Sigmoid colon (tissue), 7 donors: ENCODE results near the gene SELENOK. TPM values are rescaled to one million over a fixed set of nuclear protein-coding genes. Genes with fewer than 3 reads are reported as not detected.

Experiments used
- DNase-seq: peaks from one replicate; pipeline ENCODE4 v3.0.0-alpha.2; 2019
- H3K27ac ChIP-seq, 4 donors: fragments of 200-600 bp; sonication (generic); one replicate each; pipeline ENCODE4 v1.5.1; 2016 to 2019; ENCODE audit warnings: mild to moderate bottlenecking in 1 of 4
- H3K27me3 ChIP-seq, 3 donors: fragments of 200-600 bp; sonication (generic); one replicate each; pipeline ENCODE4 v1.5.1; 2019; ENCODE audit warnings: mild to moderate bottlenecking in 1 of 3
- H3K36me3 ChIP-seq, 4 donors: fragments of 200-600 bp; sonication (generic); one replicate each; pipeline ENCODE4 v1.5.1; 2016 to 2019
- H3K4me1 ChIP-seq, 4 donors: fragments of 200-600 bp; sonication (generic); one replicate each; pipeline ENCODE4 v1.5.1; 2017 to 2019
- H3K4me3 ChIP-seq, 4 donors: fragments of 200-600 bp; sonication (generic); one replicate each; pipeline ENCODE4 v1.5.1; 2017 to 2019; ENCODE audit warnings: mild to moderate bottlenecking in 2 of 4, moderate library complexity in 1 of 4
- H3K9me3 ChIP-seq, 4 donors: fragments of 200-600 bp in 3 of 4; sonication (generic) in 3 of 4; one replicate each; pipeline versions ENCODE4 v1.5.1 to v1.6.1; 2013 to 2019
- EP300 ChIP-seq, 4 donors: sonication (generic); formaldehyde crosslinking; IDR thresholded peaks; one replicate each; pipeline ENCODE4 v1.6.1; 2017; ENCODE audit warnings: antibody characterized with exemption in 4 of 4
- POLR2A ChIP-seq, 2 donors: fragments of 450-650 bp; IDR thresholded peaks; one replicate each; pipeline ENCODE4 v1.6.1; 2016; ENCODE audit warnings: antibody characterized with exemption in 2 of 2, mild to moderate bottlenecking in 2 of 2, moderate library complexity in 2 of 2
- POLR2AphosphoS5 ChIP-seq, 4 donors: sonication (generic); formaldehyde crosslinking; IDR thresholded peaks; one replicate each; pipeline ENCODE4 v1.6.1; 2017; ENCODE audit warnings: antibody characterized with exemption in 4 of 4
- WGBS, 2 donors: extraction: QIAGEN DNeasy Blood & Tissue Kit; methylation state at CpG; one replicate each; pipeline ENCODE4 v1.1.7; 2013; 5-methylcytosine and 5-hydroxymethylcytosine counted together
- intact Hi-C: fragments of 100-400 bp; cut with DNase I; formaldehyde crosslinking; loops from one replicate; pipeline ENCODE4 v1.15.1; 2023
- polyA plus RNA-seq, 3 donors: library from polyadenylated mRNA; stranded (reverse); fragments of 200-250 nt; gene quantifications; one replicate each; pipeline ENCODE4 v1.2.3, GENCODE V29; 2013
- total RNA-seq, 4 donors: library from RNA; depleted of rRNA; stranded (reverse); fragments of >200 nt; gene quantifications; one replicate each; pipeline ENCODE4 v1.1.0, GENCODE V29; 2016
- TF ChIP-seq, protein P1 (sequence below), 4 experiments: fragments of 450-650 bp in 3 of 4; fragments of 200-600 bp in 1 of 4; IDR thresholded peaks; one replicate each; pipeline ENCODE4 v1.5.1; 2016 to 2019; ENCODE audit warnings: antibody characterized with exemption in 4 of 4, mild to moderate bottlenecking in 3 of 4, moderate library complexity in 2 of 4
- donor health status: healthy with polysubstance abuse.
- donor health status: Bipolar disorder and iron deficiency.
- donor health status: healthy.

The SELENOK gene
- total and polyA plus RNA-seq, 7 donors: 57.2 to 173 (median 83.5) TPM

DNA sequence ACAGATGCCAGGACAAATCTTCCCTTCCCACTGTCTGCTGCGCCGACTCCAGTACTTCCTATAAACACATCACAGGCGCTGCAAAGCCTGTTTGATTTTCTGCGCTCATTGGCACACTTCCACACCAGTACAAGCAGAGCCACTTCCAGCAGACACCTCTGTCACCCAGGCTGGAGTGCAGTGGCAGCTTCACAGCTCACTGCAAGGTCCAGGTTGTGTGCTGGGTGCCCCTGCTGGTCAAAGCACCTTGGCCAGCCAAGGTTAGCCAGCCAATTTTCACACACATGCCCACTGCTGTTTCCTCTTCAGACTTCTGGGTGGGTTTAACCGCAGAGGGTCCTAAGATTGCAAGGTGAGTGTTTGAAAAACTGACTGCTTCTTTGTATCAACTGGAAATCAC lies 50.4 kb downstream of the SELENOK start:
- intact Hi-C loops: no loop called here
- H3K4me1 ChIP-seq: peaks cover 0 to 5% (median 2%) of the 10 kb centered on the region in 4 donors
- no peak overlapping the region for H3K4me3 ChIP-seq
- no peak for DNase-seq
- H3K36me3 ChIP-seq: no peaks in the 10 kb centered on the region
- peaks cover 0 to 7% (median 1%) of the 10 kb centered on the region in 3 donors for H3K27me3 ChIP-seq
- H3K9me3 ChIP-seq: no peaks in the 10 kb centered on the region
- 19 to 71% methylated on average over 5 of the region's 5 CpGs for WGBS, 2 donors
- no peak for TF ChIP-seq EP300 (IDR thresholded peaks at IDR 0.05)
- no peak for TF ChIP-seq POLR2A (IDR thresholded peaks at IDR 0.05)
- TF ChIP-seq POLR2AphosphoS5 (IDR thresholded peaks at IDR 0.05): no peak
- TF ChIP-seq, protein P1, sequence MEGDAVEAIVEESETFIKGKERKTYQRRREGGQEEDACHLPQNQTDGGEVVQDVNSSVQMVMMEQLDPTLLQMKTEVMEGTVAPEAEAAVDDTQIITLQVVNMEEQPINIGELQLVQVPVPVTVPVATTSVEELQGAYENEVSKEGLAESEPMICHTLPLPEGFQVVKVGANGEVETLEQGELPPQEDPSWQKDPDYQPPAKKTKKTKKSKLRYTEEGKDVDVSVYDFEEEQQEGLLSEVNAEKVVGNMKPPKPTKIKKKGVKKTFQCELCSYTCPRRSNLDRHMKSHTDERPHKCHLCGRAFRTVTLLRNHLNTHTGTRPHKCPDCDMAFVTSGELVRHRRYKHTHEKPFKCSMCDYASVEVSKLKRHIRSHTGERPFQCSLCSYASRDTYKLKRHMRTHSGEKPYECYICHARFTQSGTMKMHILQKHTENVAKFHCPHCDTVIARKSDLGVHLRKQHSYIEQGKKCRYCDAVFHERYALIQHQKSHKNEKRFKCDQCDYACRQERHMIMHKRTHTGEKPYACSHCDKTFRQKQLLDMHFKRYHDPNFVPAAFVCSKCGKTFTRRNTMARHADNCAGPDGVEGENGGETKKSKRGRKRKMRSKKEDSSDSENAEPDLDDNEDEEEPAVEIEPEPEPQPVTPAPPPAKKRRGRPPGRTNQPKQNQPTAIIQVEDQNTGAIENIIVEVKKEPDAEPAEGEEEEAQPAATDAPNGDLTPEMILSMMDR (IDR thresholded peaks at IDR 0.05): no peak
- H3K27ac ChIP-seq: no peak overlapping the region

- intact Hi-C loops: no loop called here
- DNase-seq: peak; percentile 50
- Histone ChIP-seq H3K27ac (no peak overlapping the region), H3K9me3 (no peaks in the 10 kb centered on the region), H3K27me3 (no peaks in the 10 kb centered on the region), H3K36me3 (no peaks in the 10 kb centered on the region), H3K4me3 (no peak overlapping the region), H3K4me1 (no peaks in the 10 kb centered on the region)
- TF ChIP-seq POLR2A (IDR thresholded peaks at IDR 0.05): no peak
- no peak for TF ChIP-seq POLR2AphosphoS5 (IDR thresholded peaks at IDR 0.05)
- TF ChIP-seq, protein P1 (IDR thresholded peaks at IDR 0.05): no peak
- no peak for TF ChIP-seq EP300 (IDR thresholded peaks at IDR 0.05)
- WGBS, 2 donors: 81 to 83% methylated on average over 10 of the region's 10 CpGs
These were observed 54.3 kb downstream of the SELENOK start for GRCh38 chr3:53837331-53837730.

GRCh38 chr3:53836084-53836872 lies 55.4 kb downstream of the SELENOK start:
- Histone ChIP-seq H3K4me3 (no peak overlapping the region), H3K4me1 (no peaks in the 10 kb centered on the region), H3K9me3 (no peaks in the 10 kb centered on the region), H3K27ac (no peak overlapping the region), H3K36me3 (no peaks in the 10 kb centered on the region), H3K27me3 (no peaks in the 10 kb centered on the region)
- WGBS, 2 donors: 96% methylated on average over 9 of the region's 9 CpGs
- intact Hi-C loops: no loop called here
- TF ChIP-seq POLR2A (IDR thresholded peaks at IDR 0.05) (no peak), POLR2AphosphoS5 (IDR thresholded peaks at IDR 0.05) (no peak)
- peak; percentile 42 for DNase-seq

GRCh38 chr3:53835257-53835656 lies 56.4 kb downstream of the SELENOK start:
- Histone ChIP-seq H3K36me3 (no peaks in the 10 kb centered on the region), H3K9me3 (no peaks in the 10 kb centered on the region), H3K27me3 (no peaks in the 10 kb centered on the region), H3K4me1 (no peaks in the 10 kb centered on the region), H3K27ac (no peak overlapping the region), H3K4me3 (no peak overlapping the region)
- peak; percentile 26 for DNase-seq
- TF ChIP-seq EP300 (IDR thresholded peaks at IDR 0.05): no peak
- no peak for TF ChIP-seq POLR2AphosphoS5 (IDR thresholded peaks at IDR 0.05)
- TF ChIP-seq, protein P1 (IDR thresholded peaks at IDR 0.05): no peak
- no peak for TF ChIP-seq POLR2A (IDR thresholded peaks at IDR 0.05)
- WGBS, 2 donors: 80 to 94% methylated on average over 1 of the region's 1 CpG
- intact Hi-C loops: no loop called here

DNA sequence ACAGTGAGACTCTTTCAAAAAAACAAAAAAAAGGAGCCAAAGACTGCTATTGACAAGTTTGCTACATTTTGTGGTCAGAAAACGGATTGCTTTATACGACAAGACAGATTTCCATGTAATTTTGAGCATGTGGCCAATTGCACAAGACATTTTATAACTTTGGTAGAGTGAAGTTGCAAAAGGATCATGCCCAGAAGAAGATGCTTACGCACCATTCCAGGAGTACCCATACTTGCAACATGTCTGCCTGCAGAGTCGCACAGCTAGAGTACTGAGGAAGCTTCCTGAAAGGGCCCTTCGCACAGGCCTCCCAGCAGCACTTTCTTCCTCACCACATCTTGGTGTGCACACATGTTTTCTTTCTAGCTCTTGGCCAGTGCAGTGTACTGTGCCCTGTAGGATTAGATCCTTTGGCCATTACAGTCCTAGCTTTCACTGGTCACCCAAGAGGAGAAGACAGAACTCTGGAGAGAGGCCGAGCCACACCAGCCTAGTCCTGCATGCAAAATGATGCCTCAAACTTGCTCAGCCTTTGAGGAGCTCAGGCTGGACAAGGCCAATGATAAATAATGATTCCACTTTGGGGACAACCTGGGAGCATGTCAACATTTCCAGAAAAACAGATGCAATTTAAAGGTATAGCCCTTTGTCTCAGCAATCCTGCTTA lies 57.1 kb downstream of the SELENOK start:
- intact Hi-C loops: no loop called here
- Histone ChIP-seq H3K4me3 (no peak overlapping the region), H3K9me3 (no peaks in the 10 kb centered on the region), H3K27me3 (no peaks in the 10 kb centered on the region), H3K36me3 (no peaks in the 10 kb centered on the region), H3K27ac (no peak overlapping the region), H3K4me1 (no peaks in the 10 kb centered on the region)
- WGBS, 2 donors: 88 to 97% methylated on average over 6 of the region's 6 CpGs
- TF ChIP-seq POLR2AphosphoS5 (IDR thresholded peaks at IDR 0.05) (no peak), POLR2A (IDR thresholded peaks at IDR 0.05) (no peak), EP300 (IDR thresholded peaks at IDR 0.05) (no peak)
- TF ChIP-seq, protein P1 (IDR thresholded peaks at IDR 0.05): no peak
- no peak for DNase-seq
